C4-2B (cell line): ENCODE measurements around the gene SUMO2.

ENCODE experiments used
- ZFX ChIP-seq: fragments of 450-650 bp; IDR thresholded peaks from 2 replicates; pipeline ENCODE4 v1.6.1; 2017
- TF ChIP-seq, protein P1 (sequence below): fragments of 450-650 bp; conservative IDR thresholded peaks from 2 replicates; pipeline ENCODE4 v1.5.1; 2017; ENCODE audit warnings: mild to moderate bottlenecking

DNA sequence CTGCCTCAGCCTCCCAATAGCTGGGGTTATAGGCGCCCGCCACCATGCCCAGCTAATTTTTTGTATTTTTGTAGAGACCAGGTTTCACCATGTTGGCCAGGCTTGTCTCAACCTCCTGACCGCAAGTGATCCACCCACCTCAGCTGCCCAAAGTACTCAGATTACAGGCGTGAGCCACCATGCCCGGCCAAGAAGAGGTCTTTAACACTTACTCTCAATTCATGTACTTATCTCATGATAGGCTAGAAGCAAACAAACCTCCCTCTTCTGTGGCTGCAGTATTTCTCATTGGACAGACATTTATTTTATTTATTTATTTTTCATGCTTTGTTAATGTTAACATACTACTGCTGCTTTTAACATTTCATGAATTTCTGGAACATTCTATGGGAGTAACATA, 44.2 kb downstream of the SUMO2 start:
- TF ChIP-seq, protein P1, sequence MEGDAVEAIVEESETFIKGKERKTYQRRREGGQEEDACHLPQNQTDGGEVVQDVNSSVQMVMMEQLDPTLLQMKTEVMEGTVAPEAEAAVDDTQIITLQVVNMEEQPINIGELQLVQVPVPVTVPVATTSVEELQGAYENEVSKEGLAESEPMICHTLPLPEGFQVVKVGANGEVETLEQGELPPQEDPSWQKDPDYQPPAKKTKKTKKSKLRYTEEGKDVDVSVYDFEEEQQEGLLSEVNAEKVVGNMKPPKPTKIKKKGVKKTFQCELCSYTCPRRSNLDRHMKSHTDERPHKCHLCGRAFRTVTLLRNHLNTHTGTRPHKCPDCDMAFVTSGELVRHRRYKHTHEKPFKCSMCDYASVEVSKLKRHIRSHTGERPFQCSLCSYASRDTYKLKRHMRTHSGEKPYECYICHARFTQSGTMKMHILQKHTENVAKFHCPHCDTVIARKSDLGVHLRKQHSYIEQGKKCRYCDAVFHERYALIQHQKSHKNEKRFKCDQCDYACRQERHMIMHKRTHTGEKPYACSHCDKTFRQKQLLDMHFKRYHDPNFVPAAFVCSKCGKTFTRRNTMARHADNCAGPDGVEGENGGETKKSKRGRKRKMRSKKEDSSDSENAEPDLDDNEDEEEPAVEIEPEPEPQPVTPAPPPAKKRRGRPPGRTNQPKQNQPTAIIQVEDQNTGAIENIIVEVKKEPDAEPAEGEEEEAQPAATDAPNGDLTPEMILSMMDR, result no peak
- no peak for TF ChIP-seq ZFX
